Measurements from ENCODE around the gene MEGF11.

GRCh38 chr15:65971741-65971995 lies 281.9 kb downstream of the MEGF11 start:
- no peak for TF ChIP-seq POLR2AphosphoS5 (IDR thresholded peaks at IDR 0.05)
- no peak for TF ChIP-seq POLR2A (IDR thresholded peaks at IDR 0.05)
- no peak for TF ChIP-seq CTCF (IDR thresholded peaks at IDR 0.05)

Measured in breast epithelium (tissue), 3 donors.